HepG2 (cell line): ENCODE results near the gene ZNF700. TPM values are rescaled to one million over a fixed set of nuclear protein-coding genes. Genes with fewer than 3 reads are reported as not detected.

Experiments used
- ATAC-seq: fragments of 200-7000 bp; cut with Tn5 transposase; 3 replicates; pipeline ENCODE4 v1.9.1; 2020; ENCODE audit warnings: mild to moderate bottlenecking, moderate library complexity
- BruUV-seq: library from RNA; stranded (reverse); fragments of 400-500 nt; replicated peaks from 2 replicates; lab custom pipeline; 2021; lab: Mats Ljungman, UMichigan
- CTCF ChIA-PET: fragments of 300-600 bp; formaldehyde crosslinking; extraction: SDS; loops from one replicate; lab custom pipeline; 2021; ENCODE audit warnings: low total read pairs, inconsistent platforms, low intra/inter-chr PET ratio; lab: Yijun Ruan, JAX
- POLR2A ChIA-PET: fragments of 350-600 bp; sonication (Branson Sonifier 250); formaldehyde crosslinking; loops from one replicate; lab custom pipeline; 2020; ENCODE audit warnings: antibody characterized with exemption, inconsistent platforms; lab: Yijun Ruan, JAX
- DNase-seq: peaks from one replicate; pipeline ENCODE4 v3.0.0-alpha.2; 2015; ENCODE audit warnings: low spot score
- FAIRE-seq: peaks from 3 replicates; lab custom pipeline; 2011; peaks lifted over from hg19 to GRCh38; lab: Jason Lieb, UNC
- H2AFZ ChIP-seq: one replicate; pipeline ENCODE4 v1.6.1; 2011; ENCODE audit warnings: low read length, inconsistent platforms
- H3K27ac ChIP-seq: fragments of 300-600 bp; 3 replicates; pipeline ENCODE4 v1.8.0; 2011; ENCODE audit warnings: mixed run types, mild to moderate bottlenecking, mixed read lengths, low read length, inconsistent platforms; ENCODE audit not compliant: insufficient read depth; ENCODE audit errors: extremely low read length
- H3K27me3 ChIP-seq, 2 experiments: fragments of 200-600 bp in 1 of 2; 2 replicates in 1 of 2; 3 replicates in 1 of 2; pipeline versions ENCODE4 v1.6.0 to v1.8.0; 2011; ENCODE audit warnings: low read length in 2 of 2, mild to moderate bottlenecking in 2 of 2, moderate library complexity in 2 of 2, inconsistent platforms in 1 of 2; ENCODE audit not compliant: insufficient read depth in 2 of 2, control insufficient read depth in 1 of 2
- H3K36me3 ChIP-seq, 2 experiments: fragments of 200-600 bp in 1 of 2; replicated peaks in 1 of 2; 2 replicates in 1 of 2; 3 replicates in 1 of 2; pipeline versions ENCODE4 v1.5.1 to v1.8.0; 2011; ENCODE audit warnings: low read length in 2 of 2, inconsistent platforms in 1 of 2; ENCODE audit not compliant: insufficient read depth in 2 of 2, control insufficient read depth in 1 of 2
- H3K4me1 ChIP-seq: 2 replicates; pipeline ENCODE4 v1.5.1; 2012; ENCODE audit warnings: low read length, inconsistent platforms; ENCODE audit not compliant: insufficient read depth
- H3K4me2 ChIP-seq: 2 replicates; pipeline ENCODE4 v1.6.0; 2011; ENCODE audit warnings: low read depth, low read length, inconsistent platforms
- H3K4me3 ChIP-seq, 3 experiments: fragments of 200-600 bp in 1 of 3; sonication (generic), shearing (Covaris generic) in 1 of 3; replicated peaks in 1 of 3; 2 replicates each; pipeline ENCODE4 v1.5.1; 2011 to 2016; ENCODE audit warnings: low read length in 3 of 3, inconsistent platforms in 2 of 3, low read depth in 2 of 3, mild to moderate bottlenecking in 2 of 3, control low read depth in 1 of 3, mixed read lengths in 1 of 3; ENCODE audit not compliant: insufficient read depth in 1 of 3
- H3K79me2 ChIP-seq: one replicate; pipeline ENCODE4 v1.6.1; 2011; ENCODE audit warnings: low read length, inconsistent platforms; ENCODE audit not compliant: insufficient read depth
- H3K9ac ChIP-seq: 2 replicates; pipeline ENCODE4 v1.6.0; 2011; ENCODE audit warnings: mild to moderate bottlenecking, low read depth, low read length, inconsistent platforms; ENCODE audit not compliant: insufficient read depth
- H3K9me3 ChIP-seq: 2 replicates; pipeline ENCODE4 v1.5.1; 2012; ENCODE audit warnings: mild to moderate bottlenecking, low read length
- H4K20me1 ChIP-seq: 2 replicates; pipeline ENCODE4 v1.6.0; 2011; ENCODE audit warnings: inconsistent platforms, mild to moderate bottlenecking, low read length, moderate library complexity; ENCODE audit not compliant: insufficient read depth
- ARNT ChIP-seq: fragments of 450-650 bp; IDR thresholded peaks from 2 replicates; pipeline ENCODE4 v1.6.1; 2017
- HMGXB3 ChIP-seq: sonication (generic); formaldehyde crosslinking; IDR thresholded peaks from 2 replicates; pipeline ENCODE4 v1.4.0; 2020; ENCODE audit warnings: missing genetic modification reagents, borderline replicate concordance
- RNF219 ChIP-seq: sonication (generic); formaldehyde crosslinking; IDR thresholded peaks from 2 replicates; pipeline ENCODE4 v1.5.0; 2020; ENCODE audit warnings: mild to moderate bottlenecking, missing genetic modification reagents
- RXRB ChIP-seq: IDR thresholded peaks from 2 replicates; pipeline ENCODE4 v1.6.1; 2016; ENCODE audit warnings: borderline replicate concordance, missing genetic modification reagents, missing compliant biosample characterization
- ZBTB10 ChIP-seq: sonication (generic); formaldehyde crosslinking; IDR thresholded peaks from 2 replicates; pipeline ENCODE4 v1.4.0; 2020; ENCODE audit warnings: missing genetic modification reagents, borderline replicate concordance
- ZFP82 ChIP-seq: sonication (generic); formaldehyde crosslinking; IDR thresholded peaks from 2 replicates; pipeline ENCODE4 v1.5.1; 2020; ENCODE audit warnings: mild to moderate bottlenecking, missing genetic modification reagents, borderline replicate concordance
- ZNF543 ChIP-seq: sonication (generic); formaldehyde crosslinking; IDR thresholded peaks from 2 replicates; pipeline ENCODE4 v1.4.0; 2020; ENCODE audit warnings: mild to moderate bottlenecking, missing genetic modification reagents
- ZNF670 ChIP-seq: sonication (generic); formaldehyde crosslinking; IDR thresholded peaks from 2 replicates; pipeline ENCODE4 v1.8.0; 2022; ENCODE audit warnings: mild to moderate bottlenecking, missing genetic modification reagents, borderline replicate concordance
- WGBS: methylation state at CpG from one replicate; pipeline ENCODE4 v1.1.6; 2017; ENCODE audit warnings: low lambda C conversion rate; 5-methylcytosine and 5-hydroxymethylcytosine counted together
- in situ Hi-C: cut with HindIII; loops from 2 replicates; pipeline ENCODE4 v1.10.0; 2017; ENCODE audit warnings: low pct_unique_long_range_greater_than_20kb; ENCODE audit not compliant: extremely low pct_ligation_motif_present
- intact Hi-C: fragments of 100-400 bp; cut with micrococcal nuclease; formaldehyde crosslinking; loops from one replicate; pipeline ENCODE4 v1.10.0; 2022; ENCODE audit not compliant: unreplicated experiment
- polyA plus RNA-seq, 8 experiments: library from polyadenylated mRNA; depleted of rRNA in 3 of 8; stranded (reverse) in 7 of 8; unstranded in 1 of 8; fragments of >200 nt; fragmentation: Illumina TruSeq in 4 of 8; extraction: Trizol in 4 of 8; gene quantifications; 2 replicates each; pipeline versions ENCODE4 v1.2.1 to v1.2.3, GENCODE V29; 2011 to 2016; ENCODE audit warnings: low read depth in 4 of 8, missing spikeins in 1 of 8, mixed read lengths in 1 of 8; ENCODE audit not compliant: insufficient read depth in 1 of 8
- total RNA-seq, 5 experiments: library from RNA; depleted of rRNA; stranded (reverse); fragments of >200 nt; fragmentation: Illumina TruSeq; extraction: Trizol; gene quantifications; 2 replicates each; pipeline ENCODE4 v1.2.3, GENCODE V29; 2016; ENCODE audit warnings: low read depth in 1 of 5

Gene ZNF700
- total and polyA plus RNA-seq, 2 of the 13 experiments (the other 11 are each of a cell fraction or from before 2014, with no cell fraction given), result 6.0 to 12.8 TPM

- H3K4me3 ChIP-seq, result no peak overlapping the region
- H3K4me2 ChIP-seq, result no peak overlapping the region
- DNase-seq (no peak), FAIRE-seq (no peak), ATAC-seq (no peak)
- BruUV-seq, result TSS peak; percentile 1
- H3K27me3 ChIP-seq, result no peaks in the 10 kb centered on the region
- 96% methylated on average over 6 of the region's 6 CpGs for WGBS
- peaks cover 33% of the 10 kb centered on the region for H3K4me1 ChIP-seq
- intact Hi-C loops, result no loop called here
- ChIA-PET CTCF (no interaction called here), POLR2A (no interaction called here)
- H3K9me3 ChIP-seq, result no peaks in the 10 kb centered on the region
- peaks cover 31% of the 10 kb centered on the region for H3K79me2 ChIP-seq
- in situ Hi-C loops, result no loop called here
- H4K20me1 ChIP-seq, result no peaks in the 10 kb centered on the region
- no peak overlapping the region for H3K27ac ChIP-seq
- H3K9ac ChIP-seq, result no peak overlapping the region
- no peak overlapping the region for H2AFZ ChIP-seq
- H3K36me3 ChIP-seq, result peaks cover 1 to 12% of the 10 kb centered on the region in 2 experiments; a peak in 4 of 5 replicates
- no peak for TF ChIP-seq HMGXB3 (CRISPR knock-in tag)
- no peak for TF ChIP-seq RXRB
- TF ChIP-seq ARNT, result no peak
- no peak for TF ChIP-seq RNF219
- TF ChIP-seq ZFP82 (CRISPR knock-in tag), result no peak
- TF ChIP-seq ZNF670 (CRISPR knock-in tag), result no peak
- no peak for TF ChIP-seq ZBTB10
- TF ChIP-seq ZNF543 (CRISPR knock-in tag), result no peak
Measured at GRCh38 chr19:11894851-11895250, 30.1 kb upstream of the ZNF700 start.
